NCI-H460 (cell line): ENCODE data around the gene SCAF4. TPM values are rescaled to one million over a fixed set of nuclear protein-coding genes. Genes with fewer than 3 reads are reported as not detected.

Experiments used
- DNase-seq: peaks from one replicate; pipeline ENCODE4 v3.0.0-alpha.2; 2016; ENCODE audit warnings: low read depth; ENCODE audit errors: extremely low read depth
- total RNA-seq: library from RNA; depleted of rRNA; stranded (reverse); fragments of >200 nt; shearing (Covaris generic); gene quantifications from 2 replicates; pipeline ENCODE4 v1.2.3, GENCODE V29; 2014

Gene SCAF4
- total RNA-seq, 1 experiment from 2014 or later: 7.2 TPM

DNA sequence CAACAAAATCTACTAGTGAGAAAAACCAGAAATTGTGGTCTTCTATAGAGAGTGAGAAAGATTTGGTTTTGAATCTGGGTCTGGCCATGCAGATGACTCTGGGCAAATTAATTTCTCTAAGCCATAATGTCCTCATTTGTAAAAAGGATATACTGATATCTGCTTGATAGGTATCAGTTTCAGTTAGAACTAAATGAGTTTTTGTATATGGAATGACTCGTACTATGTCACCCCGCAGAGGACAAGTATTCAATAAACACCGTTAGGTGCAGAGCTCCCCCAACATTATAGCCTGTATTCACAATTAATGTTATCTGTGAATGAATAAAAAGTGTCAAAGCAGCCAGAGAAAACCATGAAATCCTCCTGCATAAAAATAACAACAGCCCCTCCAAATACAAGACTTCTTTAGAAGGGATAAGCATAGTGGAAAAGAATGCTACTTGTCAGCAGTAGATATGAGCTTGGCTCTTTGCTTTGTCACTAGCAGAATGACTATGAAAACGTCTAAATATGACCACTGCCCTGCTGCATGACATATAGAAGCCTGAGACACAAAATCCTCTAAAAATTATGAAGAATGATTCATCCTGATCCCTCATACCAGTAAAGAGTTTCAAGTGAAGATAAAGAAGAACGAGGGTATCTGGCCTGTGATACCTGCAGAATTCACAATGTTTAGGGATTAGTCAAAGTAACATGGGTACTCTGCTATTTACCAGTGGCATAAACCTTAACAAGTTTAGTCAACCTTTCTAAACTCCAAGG is 17.8 kb downstream of the SCAF4 start:
- no peak for DNase-seq

GRCh38 chr21:31713115-31713514 is 18.8 kb downstream of the SCAF4 start:
- DNase-seq: no peak

- DNase-seq: no peak
These were observed 20.1 kb downstream of the SCAF4 start for GRCh38 chr21:31711745-31712285.

- no peak for DNase-seq
These were observed 20.6 kb downstream of the SCAF4 start for GRCh38 chr21:31711326-31711725.

- no peak for DNase-seq
These were observed 21.3 kb downstream of the SCAF4 start for GRCh38 chr21:31710586-31710985.

DNA sequence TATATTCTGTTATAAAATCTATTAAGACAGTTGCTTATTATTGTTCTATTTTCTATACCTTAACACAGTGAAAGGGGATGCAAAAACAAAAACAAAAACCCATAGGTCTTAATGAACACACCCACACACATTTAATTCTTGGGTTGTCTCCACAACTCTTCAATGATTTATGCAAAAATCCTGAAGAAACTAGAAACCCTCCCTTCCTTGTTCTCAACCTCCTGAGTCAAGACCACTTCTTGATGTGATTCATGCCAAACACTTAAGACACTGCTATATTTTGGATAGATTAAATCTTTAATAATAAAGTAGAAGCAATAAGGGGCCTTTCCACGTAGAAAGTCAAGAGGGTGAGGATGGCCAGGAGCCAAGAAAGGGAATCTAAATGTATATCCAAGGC is 23.4 kb downstream of the SCAF4 start:
- no peak for DNase-seq

- no peak for DNase-seq
These were observed 24.4 kb downstream of the SCAF4 start for GRCh38 chr21:31707499-31707898.

DNA sequence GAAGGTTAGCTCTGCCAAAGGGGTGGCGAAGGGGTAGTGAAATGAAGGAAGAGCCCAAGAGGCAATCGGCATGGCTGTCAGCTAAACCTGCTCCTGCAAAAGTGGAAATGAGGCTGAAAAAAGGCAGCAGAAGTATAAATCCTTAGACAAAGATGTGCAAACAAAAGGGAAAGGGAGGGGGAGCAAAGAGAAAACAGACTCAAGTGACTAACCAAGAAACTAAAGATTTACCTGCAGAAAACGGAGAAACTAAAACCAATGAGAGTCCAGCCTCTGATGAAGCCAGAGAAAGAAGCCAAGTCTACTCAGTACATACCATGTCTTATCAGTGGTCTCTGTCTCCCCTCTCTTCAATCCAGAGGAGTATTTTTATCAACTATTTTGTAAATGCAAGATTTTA is 25.4 kb downstream of the SCAF4 start:
- DNase-seq: no peak

DNA sequence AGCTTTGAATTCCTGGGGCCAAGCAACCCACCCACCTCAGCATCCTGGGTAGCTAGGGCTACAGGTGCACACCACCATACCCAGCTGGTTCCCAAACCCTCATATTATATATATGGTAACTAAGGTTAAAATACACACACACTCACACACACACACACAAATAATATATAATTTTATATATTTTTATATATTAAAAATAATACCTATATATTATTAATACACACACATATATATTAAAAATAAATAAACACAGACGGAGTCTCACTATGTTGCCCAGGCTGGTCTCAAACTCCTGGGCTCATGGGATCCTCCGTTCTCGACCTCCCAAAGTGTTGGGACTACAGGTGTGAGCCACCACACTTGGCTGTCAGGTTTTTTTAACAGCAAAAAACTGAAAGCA is 31.9 kb downstream of the SCAF4 start:
- no peak for DNase-seq

DNA sequence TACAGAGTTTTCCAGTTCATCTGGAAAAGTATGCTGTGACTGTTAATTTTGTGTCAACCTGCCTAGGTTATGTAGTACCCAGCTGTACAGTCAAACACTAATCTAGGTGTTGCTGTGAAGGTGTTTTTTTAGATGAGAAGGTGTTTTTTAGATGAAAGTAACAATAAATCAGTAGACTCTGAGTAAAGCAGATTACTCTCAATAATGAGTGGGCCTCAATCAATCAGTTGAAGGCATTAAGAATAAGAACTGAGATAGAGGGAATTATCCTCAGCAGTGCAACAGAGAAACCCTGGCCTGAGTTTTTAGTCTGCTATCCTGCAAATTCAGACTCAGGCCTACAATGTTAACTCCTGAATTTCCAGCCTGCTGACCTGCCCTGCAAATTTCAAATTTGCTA is 33.5 kb downstream of the SCAF4 start:
- DNase-seq: no peak

DNA sequence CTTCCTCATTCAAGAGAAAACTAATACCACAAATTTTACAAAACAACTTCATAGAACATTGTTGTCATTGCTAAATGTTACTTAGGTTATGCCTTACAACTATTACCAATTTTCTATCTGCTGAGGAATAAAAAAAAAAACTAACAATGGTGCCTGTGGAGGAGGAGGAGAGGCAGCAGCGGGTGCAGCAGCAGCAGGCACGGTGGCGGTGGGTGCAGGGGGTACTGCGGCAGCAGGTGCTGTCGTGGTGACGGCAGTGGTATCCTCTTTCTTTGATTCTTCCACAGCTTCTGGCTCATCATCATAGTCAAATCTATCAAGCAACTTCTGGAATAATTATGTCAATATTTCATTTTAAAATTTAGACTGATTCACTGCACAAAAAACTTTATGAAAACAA is 35.5 kb downstream of the SCAF4 start:
- DNase-seq: no peak

GRCh38 chr21:31693222-31693621 is 38.7 kb downstream of the SCAF4 start:
- DNase-seq: no peak

GRCh38 chr21:31688603-31689368 is 43.1 kb downstream of the SCAF4 start:
- no peak for DNase-seq

- DNase-seq: no peak
These were observed 44.8 kb downstream of the SCAF4 start for GRCh38 chr21:31687108-31687507.

DNA sequence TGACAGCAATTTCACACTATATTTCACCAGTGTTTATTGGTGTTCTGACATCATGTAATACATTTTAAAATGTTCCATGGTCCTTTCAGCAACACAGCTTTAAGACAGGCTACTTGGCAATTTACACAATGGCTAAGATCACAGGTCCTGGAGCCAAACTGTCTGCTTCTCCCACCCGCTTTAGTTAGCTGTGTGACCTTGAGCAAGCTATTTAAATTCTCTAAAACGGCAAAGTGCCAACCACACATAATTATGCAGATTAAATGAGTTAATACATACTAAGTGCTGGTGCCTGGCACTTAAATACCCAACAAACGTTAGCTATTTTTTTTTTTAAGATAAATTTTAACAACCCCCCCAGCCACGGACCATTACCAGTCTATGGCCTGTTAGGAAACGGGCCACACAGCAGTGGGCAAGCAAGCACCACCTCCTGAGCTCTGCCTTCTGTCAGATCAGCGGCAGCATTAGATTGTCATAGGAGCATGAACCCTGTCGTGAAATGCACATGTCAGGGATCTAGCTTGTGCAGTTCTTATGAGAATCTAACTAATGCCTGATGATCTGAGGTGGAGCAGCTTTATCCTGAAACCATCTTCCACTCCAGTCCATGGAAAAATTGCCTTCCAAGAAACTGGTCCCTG is 45.5 kb downstream of the SCAF4 start:
- no peak for DNase-seq

- no peak for DNase-seq
These were observed 47.0 kb downstream of the SCAF4 start for GRCh38 chr21:31684918-31685317.

- no peak for DNase-seq
These were observed 48.9 kb downstream of the SCAF4 start for GRCh38 chr21:31683029-31683428.

- DNase-seq: no peak
These were observed 49.3 kb downstream of the SCAF4 start for GRCh38 chr21:31682620-31683019.

DNA sequence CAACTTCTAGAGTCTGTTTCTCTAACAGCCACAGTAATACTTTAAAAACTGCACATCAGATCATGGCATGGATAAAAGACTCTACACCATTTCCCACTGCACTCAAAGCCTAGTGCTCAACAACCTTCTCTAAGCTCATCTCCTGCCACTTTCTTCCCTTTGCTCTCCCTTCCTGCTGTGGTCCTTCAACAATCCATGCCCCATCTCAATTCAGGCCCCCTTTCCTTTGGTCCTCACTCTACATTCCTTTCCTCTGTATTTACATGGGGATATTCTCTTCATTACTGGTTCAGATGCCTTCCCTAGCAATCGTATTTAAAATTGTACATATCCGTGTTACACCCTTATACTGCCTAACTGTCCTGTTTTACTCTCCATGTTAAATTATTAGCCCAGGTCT is 53.4 kb downstream of the SCAF4 start:
- DNase-seq: no peak

- DNase-seq: no peak
These were observed 54.9 kb downstream of the SCAF4 start for GRCh38 chr21:31677047-31677446.

DNA sequence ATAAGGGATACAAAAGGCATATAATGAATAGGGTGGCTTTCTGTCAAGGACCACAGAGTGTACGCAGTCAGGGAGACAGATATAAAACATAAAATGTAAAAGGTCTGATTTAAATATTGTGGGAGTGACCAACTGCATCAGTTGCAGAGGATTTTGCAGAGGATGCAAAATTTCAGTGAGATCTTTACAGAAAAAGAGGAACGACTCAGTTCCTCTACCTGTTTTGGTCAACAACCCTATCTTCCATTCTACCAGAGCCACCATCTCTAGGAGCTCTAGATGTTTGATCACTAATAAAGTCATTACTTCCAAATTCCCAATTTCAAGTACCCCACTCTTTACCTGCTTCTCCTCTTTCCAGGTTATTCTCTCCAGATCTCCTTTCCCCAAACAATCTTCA is 56.0 kb downstream of the SCAF4 start:
- no peak for DNase-seq
